ENCODE measurements around the gene SPDYE2B. TPM values are rescaled to one million over a fixed set of nuclear protein-coding genes. Genes with fewer than 3 reads are reported as not detected.
"Not testable (repeated sequence)": the region's sequence is repeated elsewhere in the genome, so short reads cannot be mapped to it uniquely, and the experiment has no call there.

The SPDYE2B gene
- total RNA-seq, 3 donors from 2014 or later: not detected

- peak within 1 kb of the TSS; percentile 40 to 68 (median 50) for H3K4me3 ChIP-seq
- H3K4me1 ChIP-seq; H3K36me3 ChIP-seq; H3K27ac ChIP-seq; H3K9me3 ChIP-seq; H3K27me3 ChIP-seq; intact Hi-C loops (cut with DNase I; ENCODE audit: low total_unique reads): not testable (repeated sequence)
- DNase-seq (ENCODE audit: low spot score in 2 of 2): peak in 1 of 2 donors; percentile 30
These were observed 33.5 kb upstream of the SPDYE2B start, which contains the start of gene RASA4 for GRCh38 chr7:102616507-102617125. RASA4 (minus strand) TSS chr7:102616756; CDS start chr7:102616689, 67 bp downstream.

GRCh38 chr7:102618122-102618521, 32.0 kb upstream of the SPDYE2B start:
- peak in 1 of 2 donors; percentile 15 for DNase-seq (ENCODE audit: low spot score in 2 of 2)
- H3K27ac ChIP-seq; H3K9me3 ChIP-seq; H3K4me1 ChIP-seq; H3K27me3 ChIP-seq; intact Hi-C loops (cut with DNase I; ENCODE audit: low total_unique reads); H3K36me3 ChIP-seq; H3K4me3 ChIP-seq: not testable (repeated sequence)

- H3K9me3 ChIP-seq; H3K4me1 ChIP-seq; DNase-seq (ENCODE audit: low spot score in 2 of 2); H3K27me3 ChIP-seq; intact Hi-C loops (cut with DNase I; ENCODE audit: low total_unique reads); H3K36me3 ChIP-seq; H3K27ac ChIP-seq; H3K4me3 ChIP-seq: not testable (repeated sequence)
These were observed 22.7 kb upstream of the SPDYE2B start for GRCh38 chr7:102627271-102627904.

GRCh38 chr7:102630622-102631021, 19.5 kb upstream of the SPDYE2B start:
- H3K27ac ChIP-seq; intact Hi-C loops (cut with DNase I; ENCODE audit: low total_unique reads); H3K9me3 ChIP-seq; H3K4me1 ChIP-seq; H3K27me3 ChIP-seq; H3K4me3 ChIP-seq; H3K36me3 ChIP-seq: not testable (repeated sequence)
- DNase-seq (ENCODE audit: low spot score in 2 of 2): peak; percentile 13 to 33

- H3K9me3 ChIP-seq; H3K27me3 ChIP-seq; H3K4me3 ChIP-seq; intact Hi-C loops (cut with DNase I; ENCODE audit: low total_unique reads); H3K4me1 ChIP-seq; H3K27ac ChIP-seq; H3K36me3 ChIP-seq; DNase-seq (ENCODE audit: low spot score in 2 of 2): not testable (repeated sequence)
These were observed 15.8 kb upstream of the SPDYE2B start for GRCh38 chr7:102634299-102634698.

GRCh38 chr7:102635354-102635753, 14.8 kb upstream of the SPDYE2B start:
- H3K27me3 ChIP-seq; H3K9me3 ChIP-seq; H3K27ac ChIP-seq; intact Hi-C loops (cut with DNase I; ENCODE audit: low total_unique reads); H3K4me1 ChIP-seq; H3K36me3 ChIP-seq; H3K4me3 ChIP-seq; DNase-seq (ENCODE audit: low spot score in 2 of 2): not testable (repeated sequence)

- H3K4me3 ChIP-seq; H3K36me3 ChIP-seq; H3K4me1 ChIP-seq; intact Hi-C loops (cut with DNase I; ENCODE audit: low total_unique reads); H3K9me3 ChIP-seq; H3K27ac ChIP-seq; H3K27me3 ChIP-seq: not testable (repeated sequence)
- peak in 1 of 2 donors; percentile 40 for DNase-seq (ENCODE audit: low spot score in 2 of 2)
These were observed 13.2 kb upstream of the SPDYE2B start for GRCh38 chr7:102636956-102637355.

GRCh38 chr7:102638848-102639247, 11.3 kb upstream of the SPDYE2B start:
- H3K27me3 ChIP-seq; H3K4me1 ChIP-seq; intact Hi-C loops (cut with DNase I; ENCODE audit: low total_unique reads); H3K9me3 ChIP-seq; H3K36me3 ChIP-seq; H3K27ac ChIP-seq; H3K4me3 ChIP-seq: not testable (repeated sequence)
- peak; percentile 12 to 13 for DNase-seq (ENCODE audit: low spot score in 2 of 2)

- H3K27me3 ChIP-seq; H3K9me3 ChIP-seq; intact Hi-C loops (cut with DNase I; ENCODE audit: low total_unique reads); H3K36me3 ChIP-seq; DNase-seq (ENCODE audit: low spot score in 2 of 2); H3K4me1 ChIP-seq; H3K4me3 ChIP-seq; H3K27ac ChIP-seq: not testable (repeated sequence)
These were observed 7.4 kb upstream of the SPDYE2B start, which contains the start of gene UPK3BL1 for GRCh38 chr7:102642691-102643090. UPK3BL1 (minus strand) TSS chr7:102642791; CDS start chr7:102642741, 50 bp downstream.

- H3K36me3 ChIP-seq; H3K9me3 ChIP-seq; DNase-seq (ENCODE audit: low spot score in 2 of 2); H3K4me3 ChIP-seq; H3K27ac ChIP-seq; intact Hi-C loops (cut with DNase I; ENCODE audit: low total_unique reads); H3K27me3 ChIP-seq; H3K4me1 ChIP-seq: not testable (repeated sequence)
These were observed 6.7 kb upstream of the SPDYE2B start for GRCh38 chr7:102643404-102643803.

- H3K4me1 ChIP-seq; H3K36me3 ChIP-seq; DNase-seq (ENCODE audit: low spot score in 2 of 2); H3K27ac ChIP-seq; H3K27me3 ChIP-seq; H3K9me3 ChIP-seq; intact Hi-C loops (cut with DNase I; ENCODE audit: low total_unique reads); H3K4me3 ChIP-seq: not testable (repeated sequence)
These were observed 2.3 kb upstream of the SPDYE2B start for GRCh38 chr7:102647813-102648212.

- H3K27ac ChIP-seq, H3K4me3 ChIP-seq: not testable (repeated sequence)
These were observed 14.6 kb downstream of the SPDYE2B start for GRCh38 chr7:102664765-102665164.

GRCh38 chr7:102666850-102667249, 16.7 kb downstream of the SPDYE2B start:
- intact Hi-C loops (cut with DNase I; ENCODE audit: low total_unique reads); H3K9me3 ChIP-seq; DNase-seq (ENCODE audit: low spot score in 2 of 2); H3K4me1 ChIP-seq; H3K27ac ChIP-seq; H3K27me3 ChIP-seq; H3K36me3 ChIP-seq; H3K4me3 ChIP-seq: not testable (repeated sequence)

More at GRCh38 chr7:102664765-102665164, 14.6 kb downstream of the SPDYE2B start:
- H3K9me3 ChIP-seq; H3K27me3 ChIP-seq; H3K4me1 ChIP-seq; intact Hi-C loops (cut with DNase I; ENCODE audit: low total_unique reads); DNase-seq (ENCODE audit: low spot score in 2 of 2); H3K36me3 ChIP-seq: not testable (repeated sequence)

GRCh38 chr7:102667523-102667922, 17.4 kb downstream of the SPDYE2B start:
- DNase-seq (ENCODE audit: low spot score in 2 of 2); H3K4me1 ChIP-seq; H3K27ac ChIP-seq; H3K27me3 ChIP-seq; H3K4me3 ChIP-seq; H3K9me3 ChIP-seq; intact Hi-C loops (cut with DNase I; ENCODE audit: low total_unique reads); H3K36me3 ChIP-seq: not testable (repeated sequence)

All from breast epithelium (tissue), 4 donors.